Measurements from ENCODE around the gene IFT22.
A peak's percentile ranks its signal among the peaks of the same experiment; 100 is the strongest.
"Not testable (repeated sequence)": the region's sequence is repeated elsewhere in the genome, so short reads cannot be mapped to it uniquely, and the experiment has no call there.

IFT22 gene

GRCh38 chr7:101294039-101294831 is 27.4 kb downstream of the IFT22 start:
- CTCF ChIA-PET, result interaction anchor here (0.6 to 1.5 kb wide), 3 partner anchors 11 to 396 kb away, joined by 3 to 4 read pairs (median 4); no protein-coding TSS in a partner anchor
- Histone ChIP-seq H3K27ac (ENCODE audit: extremely low read depth, low read depth, low read length) (no peak overlapping the region), H3K4me3 (ENCODE audit: low read depth, low read length) (no peak overlapping the region)

GRCh38 chr7:101293069-101294021 is 28.3 kb downstream of the IFT22 start:
- POLR2A ChIA-PET; H3K4me1 ChIP-seq (ENCODE audit: control insufficient read depth, insufficient read depth, low read length); H3K36me3 ChIP-seq (ENCODE audit: control insufficient read depth in 2 of 2, insufficient read depth in 1 of 2, low read length in 2 of 2); H3K9me3 ChIP-seq (ENCODE audit: control insufficient read depth, insufficient read depth, low read depth, low read length); H3K27ac ChIP-seq (ENCODE audit: extremely low read depth, low read depth, low read length); H3K4me3 ChIP-seq (ENCODE audit: low read depth, low read length): not testable (repeated sequence)
- CTCF ChIA-PET, result interaction anchor here (0.7 to 3.8 kb wide), 5 partner anchors 11 to 147 kb away, joined by 3 to 27 read pairs (median 4); no protein-coding TSS in a partner anchor

More at GRCh38 chr7:101294039-101294831, 27.4 kb downstream of the IFT22 start:
- POLR2A ChIA-PET, result no interaction called here
- TF ChIP-seq SALL2 (tag by site-specific recombination; IDR thresholded peaks at IDR 0.05; ENCODE audit: borderline replicate concordance) (no peak), ZXDB (tag by site-specific recombination; IDR thresholded peaks at IDR 0.05) (no peak), ZNF394 (tag by site-specific recombination; IDR thresholded peaks at IDR 0.05; ENCODE audit: borderline replicate concordance) (no peak), ZNF114 (tag by site-specific recombination; IDR thresholded peaks at IDR 0.05) (no peak), ZNF280C (tag by site-specific recombination; IDR thresholded peaks at IDR 0.05) (no peak), ZNF184 (tag by site-specific recombination; IDR thresholded peaks at IDR 0.05) (no peak), ZNF843 (tag by site-specific recombination; IDR thresholded peaks at IDR 0.05) (no peak)
- Histone ChIP-seq H3K4me1 (ENCODE audit: control insufficient read depth, insufficient read depth, low read length) (no peaks in the 10 kb centered on the region), H3K36me3 (ENCODE audit: control insufficient read depth in 2 of 2, insufficient read depth in 1 of 2, low read length in 2 of 2) (no peaks in the 10 kb centered on the region), H3K9me3 (ENCODE audit: control insufficient read depth, insufficient read depth, low read depth, low read length) (no peaks in the 10 kb centered on the region)

GRCh38 chr7:101292566-101292965 is 29.0 kb downstream of the IFT22 start:
- H3K4me3 ChIP-seq (ENCODE audit: low read depth, low read length); POLR2A ChIA-PET; H3K9me3 ChIP-seq (ENCODE audit: control insufficient read depth, insufficient read depth, low read depth, low read length); H3K4me1 ChIP-seq (ENCODE audit: control insufficient read depth, insufficient read depth, low read length); H3K36me3 ChIP-seq (ENCODE audit: control insufficient read depth in 2 of 2, insufficient read depth in 1 of 2, low read length in 2 of 2); H3K27ac ChIP-seq (ENCODE audit: extremely low read depth, low read depth, low read length): not testable (repeated sequence)
- CTCF ChIA-PET, result interaction anchor here (0.6 to 3.8 kb wide), 6 partner anchors 11 to 165 kb away, joined by 3 to 27 read pairs (median 4); no protein-coding TSS in a partner anchor

- CTCF ChIA-PET, result interaction anchor here (0.6 to 3.8 kb wide), 41 partner anchors 9 to 980 kb away, joined by 3 to 27 read pairs (median 4); no protein-coding TSS in a partner anchor
- not testable (repeated sequence) for H3K9me3 ChIP-seq (ENCODE audit: control insufficient read depth, insufficient read depth, low read depth, low read length); H3K4me3 ChIP-seq (ENCODE audit: low read depth, low read length); H3K4me1 ChIP-seq (ENCODE audit: control insufficient read depth, insufficient read depth, low read length); H3K27ac ChIP-seq (ENCODE audit: extremely low read depth, low read depth, low read length); H3K36me3 ChIP-seq (ENCODE audit: control insufficient read depth in 2 of 2, insufficient read depth in 1 of 2, low read length in 2 of 2)
- POLR2A ChIA-PET, result interaction anchor here (0.5 to 0.7 kb wide), 2 partner anchors 861 to 1166 kb away, joined by 3 read pairs; partner anchors contain the start of gene MEPCE
- TF ChIP-seq CTCF (tag by site-specific recombination; IDR thresholded peaks at IDR 0.05), result peak; percentile 52; the same call in 1 of the 2 replicates
- peak; percentile 73 for TF ChIP-seq SCRT2 (tag by site-specific recombination; IDR thresholded peaks at IDR 0.05)
- TF ChIP-seq ZNF654 (tag by site-specific recombination; IDR thresholded peaks at IDR 0.05; ENCODE audit: low read depth), result peak; percentile 59
- TF ChIP-seq ZNF629 (tag by site-specific recombination; IDR thresholded peaks at IDR 0.05), result 0 out of 2 replicates have a peak, but pooled peaks have one; percentile 34
- TF ChIP-seq IKZF3 (tag by site-specific recombination; IDR thresholded peaks at IDR 0.05), result 0 out of 2 replicates have a peak, but pooled peaks have one; percentile 35
Measured at GRCh38 chr7:101290186-101291037, 31.2 kb downstream of the IFT22 start.

- CTCF ChIA-PET, result interaction anchor here (0.6 to 3.8 kb wide), 15 partner anchors 8 to 438 kb away, joined by 3 to 27 read pairs (median 3); no protein-coding TSS in a partner anchor
- H3K36me3 ChIP-seq (ENCODE audit: control insufficient read depth in 2 of 2, insufficient read depth in 1 of 2, low read length in 2 of 2); H3K9me3 ChIP-seq (ENCODE audit: control insufficient read depth, insufficient read depth, low read depth, low read length); H3K27ac ChIP-seq (ENCODE audit: extremely low read depth, low read depth, low read length); H3K4me1 ChIP-seq (ENCODE audit: control insufficient read depth, insufficient read depth, low read length); POLR2A ChIA-PET; H3K4me3 ChIP-seq (ENCODE audit: low read depth, low read length): not testable (repeated sequence)
Measured at GRCh38 chr7:101289687-101290086, 31.9 kb downstream of the IFT22 start.
